GM12878 (cell line): ENCODE measurements around the gene DCLK2.

Experiments
- BHLHE40 ChIP-seq, 2 experiments: fragments of 450-650 bp in 1 of 2; IDR thresholded peaks; 2 replicates each; pipeline ENCODE4 v1.6.1; 2011 to 2017; ENCODE audit warnings: low read depth in 2 of 2, borderline replicate concordance in 1 of 2, improper control_type of control experiment in 1 of 2, low read length in 1 of 2, mild to moderate bottlenecking in 1 of 2
- NFYA ChIP-seq: IDR thresholded peaks from 2 replicates; pipeline ENCODE4 v1.6.1; 2011; ENCODE audit warnings: low read depth, mild to moderate bottlenecking, low read length, improper control_type of control experiment, borderline replicate concordance
- RCOR1 ChIP-seq: conservative IDR thresholded peaks from 2 replicates; pipeline ENCODE4 v1.6.1; 2012; ENCODE audit warnings: low read depth, low read length, improper control_type of control experiment
- SMARCA5 ChIP-seq: fragments of 450-650 bp; IDR thresholded peaks from 2 replicates; pipeline ENCODE4 v1.6.1; 2017; ENCODE audit warnings: mild to moderate bottlenecking
- SP1 ChIP-seq: IDR thresholded peaks from one replicate; pipeline ENCODE4 v1.6.1; 2011; ENCODE audit warnings: low read depth, low read length
- TCF12 ChIP-seq: IDR thresholded peaks from 2 replicates; pipeline ENCODE4 v1.6.1; 2011; ENCODE audit warnings: low read depth, mild to moderate bottlenecking, low read length
- TF ChIP-seq, protein P1 (sequence below): fragments of 450-650 bp; conservative IDR thresholded peaks from 2 replicates; pipeline ENCODE4 v1.6.1; 2017; ENCODE audit warnings: mild to moderate bottlenecking, moderate library complexity
- TF ChIP-seq, protein P2 (sequence below): IDR thresholded peaks from 2 replicates; pipeline ENCODE4 v1.6.1; 2012; ENCODE audit warnings: low read depth, low read length, improper control_type of control experiment

DNA sequence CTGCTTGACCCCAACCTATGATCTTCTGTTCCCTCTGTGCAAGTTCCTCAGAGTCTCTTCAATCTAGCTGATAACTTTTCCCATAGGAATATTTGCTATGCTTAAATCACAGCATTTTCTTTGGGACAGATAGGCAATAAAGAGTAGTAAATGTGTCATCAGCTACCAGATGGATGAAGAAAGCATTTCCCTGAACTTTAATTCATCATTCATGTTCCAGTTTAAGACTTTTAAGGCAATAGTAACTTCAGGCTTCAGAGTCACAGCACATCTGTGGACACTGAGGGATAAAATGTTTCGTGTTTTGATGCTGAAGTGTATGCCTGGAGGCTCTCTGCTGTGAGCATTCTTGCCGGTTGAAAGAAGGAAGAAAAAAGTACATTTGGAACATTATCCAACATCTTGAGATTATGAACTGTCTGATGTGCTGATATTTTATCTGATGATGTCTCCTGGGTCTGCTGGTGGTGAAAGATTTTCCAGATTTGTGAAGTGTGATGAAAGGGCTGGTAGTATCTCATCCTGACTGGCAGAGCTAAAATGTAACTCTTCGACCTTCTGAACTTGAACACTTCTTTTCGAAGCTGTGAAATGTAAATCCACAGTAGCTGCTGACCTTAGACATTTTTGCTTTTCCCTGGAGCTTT is 133.7 kb downstream of the DCLK2 start:
- TF ChIP-seq NFYA (no peak), SP1 (no peak), SMARCA5 (no peak), BHLHE40 (IDR thresholded peaks at IDR 0.05; ENCODE audit: borderline replicate concordance in 1 of 2, low read depth in 2 of 2, low read length in 1 of 2) (no peak), RCOR1 (no peak), TCF12 (no peak)
- TF ChIP-seq, protein P1, sequence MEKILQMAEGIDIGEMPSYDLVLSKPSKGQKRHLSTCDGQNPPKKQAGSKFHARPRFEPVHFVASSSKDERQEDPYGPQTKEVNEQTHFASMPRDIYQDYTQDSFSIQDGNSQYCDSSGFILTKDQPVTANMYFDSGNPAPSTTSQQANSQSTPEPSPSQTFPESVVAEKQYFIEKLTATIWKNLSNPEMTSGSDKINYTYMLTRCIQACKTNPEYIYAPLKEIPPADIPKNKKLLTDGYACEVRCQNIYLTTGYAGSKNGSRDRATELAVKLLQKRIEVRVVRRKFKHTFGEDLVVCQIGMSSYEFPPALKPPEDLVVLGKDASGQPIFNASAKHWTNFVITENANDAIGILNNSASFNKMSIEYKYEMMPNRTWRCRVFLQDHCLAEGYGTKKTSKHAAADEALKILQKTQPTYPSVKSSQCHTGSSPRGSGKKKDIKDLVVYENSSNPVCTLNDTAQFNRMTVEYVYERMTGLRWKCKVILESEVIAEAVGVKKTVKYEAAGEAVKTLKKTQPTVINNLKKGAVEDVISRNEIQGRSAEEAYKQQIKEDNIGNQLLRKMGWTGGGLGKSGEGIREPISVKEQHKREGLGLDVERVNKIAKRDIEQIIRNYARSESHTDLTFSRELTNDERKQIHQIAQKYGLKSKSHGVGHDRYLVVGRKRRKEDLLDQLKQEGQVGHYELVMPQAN, result no peak
- TF ChIP-seq, protein P2, sequence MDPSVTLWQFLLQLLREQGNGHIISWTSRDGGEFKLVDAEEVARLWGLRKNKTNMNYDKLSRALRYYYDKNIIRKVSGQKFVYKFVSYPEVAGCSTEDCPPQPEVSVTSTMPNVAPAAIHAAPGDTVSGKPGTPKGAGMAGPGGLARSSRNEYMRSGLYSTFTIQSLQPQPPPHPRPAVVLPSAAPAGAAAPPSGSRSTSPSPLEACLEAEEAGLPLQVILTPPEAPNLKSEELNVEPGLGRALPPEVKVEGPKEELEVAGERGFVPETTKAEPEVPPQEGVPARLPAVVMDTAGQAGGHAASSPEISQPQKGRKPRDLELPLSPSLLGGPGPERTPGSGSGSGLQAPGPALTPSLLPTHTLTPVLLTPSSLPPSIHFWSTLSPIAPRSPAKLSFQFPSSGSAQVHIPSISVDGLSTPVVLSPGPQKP, result no peak
